Osteocyte (in vitro differentiated cells): Measurements from ENCODE around the gene ANGPTL4. TPM values are rescaled to one million over a fixed set of nuclear protein-coding genes. Genes with fewer than 3 reads are reported as not detected.
A peak's percentile ranks its signal among the peaks of the same experiment; 100 is the strongest.

Experiments
- DNase-seq: peaks from one replicate; pipeline ENCODE4 v3.0.0; 2021; ENCODE audit warnings: mixed read lengths; ENCODE audit not compliant: unreplicated experiment; ENCODE audit errors: extremely low spot score
- H3K27ac Mint-ChIP-seq: one replicate; pipeline ENCODE4 v1.8.0; 2021; ENCODE audit warnings: mild to moderate bottlenecking, mixed read lengths; ENCODE audit not compliant: unreplicated experiment
- H3K27me3 Mint-ChIP-seq: one replicate; pipeline ENCODE4 v1.8.0; 2021; ENCODE audit warnings: mixed read lengths; ENCODE audit not compliant: unreplicated experiment
- H3K36me3 Mint-ChIP-seq: one replicate; pipeline ENCODE4 v1.8.0; 2021; ENCODE audit warnings: mixed read lengths; ENCODE audit not compliant: unreplicated experiment
- H3K4me1 Mint-ChIP-seq: one replicate; pipeline ENCODE4 v1.8.0; 2021; ENCODE audit warnings: mixed read lengths; ENCODE audit not compliant: unreplicated experiment
- H3K4me3 Mint-ChIP-seq: one replicate; pipeline ENCODE4 v1.8.0; 2021; ENCODE audit warnings: mild to moderate bottlenecking, moderate library complexity, mixed read lengths; ENCODE audit not compliant: unreplicated experiment
- H3K9me3 Mint-ChIP-seq: one replicate; pipeline ENCODE4 v1.8.0; 2021; ENCODE audit warnings: mixed read lengths; ENCODE audit not compliant: unreplicated experiment
- CTCF ChIP-seq: fragments of 200-600 bp; sonication (generic); IDR thresholded peaks from 2 replicates; pipeline ENCODE4 v1.5.0; 2021; ENCODE audit warnings: antibody characterized with exemption, mild to moderate bottlenecking, moderate library complexity
- total RNA-seq: library from RNA; stranded (reverse); gene quantifications from 2 replicates; pipeline ENCODE4 v1.2.1, GENCODE V29; 2021

The ANGPTL4 gene
- total RNA-seq, 1 donor from 2014 or later: 8.6 TPM

- Mint-ChIP-seq H3K4me1 (peaks cover 49% of the 10 kb centered on the region), H3K4me3 (no peak overlapping the region), H3K27ac (peak overlapping the region; percentile 85), H3K36me3 (peaks cover 2% of the 10 kb centered on the region), H3K9me3 (no peaks in the 10 kb centered on the region), H3K27me3 (no peaks in the 10 kb centered on the region)
- DNase-seq: no peak
- TF ChIP-seq CTCF: no peak
Observed at GRCh38 chr19:8366121-8366581, 2.2 kb downstream of the ANGPTL4 start.

GRCh38 chr19:8366961-8367326 lies 3.0 kb downstream of the ANGPTL4 start:
- H3K36me3 Mint-ChIP-seq: peaks cover 4% of the 10 kb centered on the region
- H3K9me3 Mint-ChIP-seq: no peaks in the 10 kb centered on the region
- no peak for TF ChIP-seq CTCF
- DNase-seq: no peak
- peaks cover 45% of the 10 kb centered on the region for H3K4me1 Mint-ChIP-seq
- peak overlapping the region; percentile 85 for H3K27ac Mint-ChIP-seq
- peak overlapping the region; percentile 54 for H3K4me3 Mint-ChIP-seq
- no peaks in the 10 kb centered on the region for H3K27me3 Mint-ChIP-seq

- Mint-ChIP-seq H3K27ac (peak overlapping the region; percentile 85), H3K9me3 (no peaks in the 10 kb centered on the region), H3K4me3 (peak overlapping the region; percentile 54), H3K36me3 (peaks cover 4% of the 10 kb centered on the region), H3K27me3 (no peaks in the 10 kb centered on the region), H3K4me1 (peaks cover 39% of the 10 kb centered on the region)
- no peak for TF ChIP-seq CTCF
- DNase-seq: peak; percentile 99
Observed at GRCh38 chr19:8367327-8368001, 3.5 kb downstream of the ANGPTL4 start.

GRCh38 chr19:8370176-8371010 lies 6.4 kb downstream of the ANGPTL4 start:
- Mint-ChIP-seq H3K4me1 (peaks cover 26% of the 10 kb centered on the region), H3K27ac (no peak overlapping the region), H3K4me3 (no peak overlapping the region), H3K9me3 (no peaks in the 10 kb centered on the region), H3K36me3 (peaks cover 10% of the 10 kb centered on the region), H3K27me3 (no peaks in the 10 kb centered on the region)
- no peak for TF ChIP-seq CTCF
- DNase-seq: no peak
